Activated CD8-positive, alpha-beta memory T cell treated with anti-CD3 and anti-CD28 coated beads, Interleukin-2, amount 50 U/mL, for 4 hours (primary cell): ENCODE data around the gene MMD2.
"Not testable (repeated sequence)": the region's sequence is repeated elsewhere in the genome, so short reads cannot be mapped to it uniquely, and the experiment has no call there.

Source experiments
- DNase-seq: peaks from one replicate; pipeline ENCODE4 v3.0.0-alpha.2; 2020

MMD2 gene

GRCh38 chr7:4893188-4893587, 65.8 kb downstream of the MMD2 start:
- DNase-seq = not testable (repeated sequence)

GRCh38 chr7:4891522-4891921, 67.5 kb downstream of the MMD2 start:
- not testable (repeated sequence) for DNase-seq

GRCh38 chr7:4889682-4890081, 69.3 kb downstream of the MMD2 start:
- no peak for DNase-seq

GRCh38 chr7:4888161-4888560, 70.8 kb downstream of the MMD2 start:
- no peak for DNase-seq

- no peak for DNase-seq
These were observed 72.3 kb downstream of the MMD2 start for GRCh38 chr7:4886671-4887070.

- DNase-seq = no peak
These were observed 73.6 kb downstream of the MMD2 start for GRCh38 chr7:4885317-4885807.

GRCh38 chr7:4884164-4884563, 74.8 kb downstream of the MMD2 start:
- DNase-seq = no peak

GRCh38 chr7:4883372-4884144, 75.4 kb downstream of the MMD2 start, which contains the start of gene RADIL:
Gene RADIL (minus strand): TSS chr7:4883716. CDS start chr7:4878139, 5,577 bp downstream.
- peak; percentile 82 for DNase-seq

GRCh38 chr7:4883033-4883371, 76.0 kb downstream of the MMD2 start:
- DNase-seq = no peak

- DNase-seq = no peak
These were observed 76.6 kb downstream of the MMD2 start for GRCh38 chr7:4882169-4883032.

- DNase-seq = no peak
These were observed 78.8 kb downstream of the MMD2 start for GRCh38 chr7:4880218-4880617.

GRCh38 chr7:4879396-4880081, 79.4 kb downstream of the MMD2 start:
- DNase-seq = no peak

GRCh38 chr7:4878336-4879335, 80.4 kb downstream of the MMD2 start:
- DNase-seq = no peak

- no peak for DNase-seq
These were observed 82.4 kb downstream of the MMD2 start for GRCh38 chr7:4876586-4876985.

- no peak for DNase-seq
These were observed 83.6 kb downstream of the MMD2 start for GRCh38 chr7:4875391-4875790.

- no peak for DNase-seq
These were observed 85.7 kb downstream of the MMD2 start for GRCh38 chr7:4873071-4873944.

GRCh38 chr7:4871930-4872675, 86.9 kb downstream of the MMD2 start:
- no peak for DNase-seq

- no peak for DNase-seq
These were observed 87.8 kb downstream of the MMD2 start for GRCh38 chr7:4871056-4871680.

GRCh38 chr7:4868493-4868892, 90.5 kb downstream of the MMD2 start:
- no peak for DNase-seq
